ENCODE measurements around the gene MED16.

Gene MED16

GRCh38 chr19:892894-893689, at the start of gene MED16, which contains the start of gene RNU6-9:
MED16 (minus strand) TSS chr19:893187; CDS start chr19:891131, 2,056 bp downstream.
RNU6-9 (plus strand) TSS chr19:893484.
- DNase-seq = peak; percentile 92

- DNase-seq = no peak
Measured at GRCh38 chr19:942133-942645, 49.2 kb upstream of the MED16 start.

- DNase-seq = no peak
Measured at GRCh38 chr19:941292-942132, 48.5 kb upstream of the MED16 start.

- DNase-seq = peak; percentile 70
Measured at GRCh38 chr19:940591-941291, 47.8 kb upstream of the MED16 start.

- DNase-seq = no peak
Measured at GRCh38 chr19:939922-940321, 46.9 kb upstream of the MED16 start.

GRCh38 chr19:939439-939838, 46.5 kb upstream of the MED16 start:
- DNase-seq = no peak

- no peak for DNase-seq
Measured at GRCh38 chr19:938233-938923, 45.4 kb upstream of the MED16 start.

GRCh38 chr19:937259-937694, 44.3 kb upstream of the MED16 start:
- DNase-seq = peak; percentile 58

- DNase-seq = no peak
Measured at GRCh38 chr19:936175-936546, 43.2 kb upstream of the MED16 start.

- no peak for DNase-seq
Measured at GRCh38 chr19:934865-935479, 42.0 kb upstream of the MED16 start.

- no peak for DNase-seq
Measured at GRCh38 chr19:934197-934840, 41.3 kb upstream of the MED16 start.

GRCh38 chr19:933553-933882, 40.5 kb upstream of the MED16 start:
- no peak for DNase-seq

- DNase-seq = peak; percentile 32
Measured at GRCh38 chr19:932648-933552, 39.9 kb upstream of the MED16 start.

- no peak for DNase-seq
Measured at GRCh38 chr19:931860-932647, 39.1 kb upstream of the MED16 start.

GRCh38 chr19:929891-930258, 36.9 kb upstream of the MED16 start:
- no peak for DNase-seq

GRCh38 chr19:929203-929890, 36.4 kb upstream of the MED16 start:
- DNase-seq = no peak

- no peak for DNase-seq
Measured at GRCh38 chr19:928471-929202, 35.6 kb upstream of the MED16 start.

GRCh38 chr19:927780-928401, 34.9 kb upstream of the MED16 start:
- DNase-seq = no peak

Measured in activated CD4-positive, alpha-beta T cell treated with anti-CD3 and anti-CD28 coated beads for 48 hours (primary cell).